PC-3 (cell line): ENCODE measurements around the gene SEMA3D.

Source experiments
- EZH2 ChIP-seq: fragments of 300-600 bp; sonication (generic); IDR thresholded peaks from one replicate; pipeline ENCODE4 v1.6.1; 2017; ENCODE audit warnings: antibody characterized with exemption, mild to moderate bottlenecking, low read length; ENCODE audit not compliant: unreplicated experiment
- EZH2phosphoT487 ChIP-seq: fragments of 300-600 bp; sonication (generic); IDR thresholded peaks from 2 replicates; pipeline ENCODE4 v1.6.1; 2018; ENCODE audit warnings: mild to moderate bottlenecking, antibody characterized with exemption, low read length, borderline replicate concordance
- TF ChIP-seq, protein P1 (sequence below): fragments of 300-600 bp; sonication (generic); conservative IDR thresholded peaks from 2 replicates; pipeline ENCODE4 v1.5.1; 2017; ENCODE audit warnings: antibody characterized with exemption, low read depth, mild to moderate bottlenecking, low read length

DNA sequence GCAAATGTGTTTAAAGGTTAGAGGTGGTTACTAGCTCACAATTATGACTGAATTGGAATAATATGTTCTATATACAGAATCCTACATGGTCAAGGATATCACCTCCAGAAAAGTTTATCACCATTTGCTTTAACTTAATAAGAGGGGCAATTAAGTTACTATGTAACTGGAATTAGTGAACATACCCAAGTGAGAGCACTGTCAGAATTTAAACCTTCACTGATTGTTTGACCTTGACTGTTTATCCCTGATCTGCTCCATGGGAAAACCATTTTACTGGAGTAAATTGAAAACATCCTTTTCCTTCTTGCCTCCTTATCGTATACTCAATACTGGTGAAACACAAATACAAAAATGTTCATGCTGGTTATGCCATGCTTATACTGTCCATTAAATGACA is 107.4 kb downstream of the SEMA3D start:
- TF ChIP-seq, protein P1, sequence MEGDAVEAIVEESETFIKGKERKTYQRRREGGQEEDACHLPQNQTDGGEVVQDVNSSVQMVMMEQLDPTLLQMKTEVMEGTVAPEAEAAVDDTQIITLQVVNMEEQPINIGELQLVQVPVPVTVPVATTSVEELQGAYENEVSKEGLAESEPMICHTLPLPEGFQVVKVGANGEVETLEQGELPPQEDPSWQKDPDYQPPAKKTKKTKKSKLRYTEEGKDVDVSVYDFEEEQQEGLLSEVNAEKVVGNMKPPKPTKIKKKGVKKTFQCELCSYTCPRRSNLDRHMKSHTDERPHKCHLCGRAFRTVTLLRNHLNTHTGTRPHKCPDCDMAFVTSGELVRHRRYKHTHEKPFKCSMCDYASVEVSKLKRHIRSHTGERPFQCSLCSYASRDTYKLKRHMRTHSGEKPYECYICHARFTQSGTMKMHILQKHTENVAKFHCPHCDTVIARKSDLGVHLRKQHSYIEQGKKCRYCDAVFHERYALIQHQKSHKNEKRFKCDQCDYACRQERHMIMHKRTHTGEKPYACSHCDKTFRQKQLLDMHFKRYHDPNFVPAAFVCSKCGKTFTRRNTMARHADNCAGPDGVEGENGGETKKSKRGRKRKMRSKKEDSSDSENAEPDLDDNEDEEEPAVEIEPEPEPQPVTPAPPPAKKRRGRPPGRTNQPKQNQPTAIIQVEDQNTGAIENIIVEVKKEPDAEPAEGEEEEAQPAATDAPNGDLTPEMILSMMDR = no peak
- no peak for TF ChIP-seq EZH2
- no peak for TF ChIP-seq EZH2phosphoT487
